Muscle layer of colon (tissue), 2 donors: ENCODE results near the gene CCDC178.
A peak's percentile ranks its signal among the peaks of the same experiment; 100 is the strongest.

Experiments
- H3K27ac ChIP-seq: one replicate; pipeline ENCODE4 v1.7.0; 2013; ENCODE audit warnings: low read depth, mild to moderate bottlenecking, low read length, moderate library complexity
- H3K27me3 ChIP-seq, 2 donors: one replicate each; pipeline ENCODE4 v1.7.0; 2013; ENCODE audit warnings: low read length in 2 of 2, mild to moderate bottlenecking in 2 of 2; ENCODE audit not compliant: insufficient read depth in 2 of 2, control insufficient read depth in 1 of 2
- H3K36me3 ChIP-seq: one replicate; pipeline ENCODE4 v1.7.0; 2013; ENCODE audit warnings: mild to moderate bottlenecking, low read length; ENCODE audit not compliant: insufficient read depth
- H3K4me1 ChIP-seq: one replicate; pipeline ENCODE4 v1.7.0; 2013; ENCODE audit warnings: mild to moderate bottlenecking, low read length; ENCODE audit not compliant: insufficient read depth
- H3K4me3 ChIP-seq, 2 donors: one replicate each; pipeline ENCODE4 v1.7.0; 2013; ENCODE audit warnings: low read length in 2 of 2, low read depth in 1 of 2, mild to moderate bottlenecking in 1 of 2, moderate library complexity in 1 of 2
- H3K9ac ChIP-seq: one replicate; pipeline ENCODE4 v1.7.0; 2013; ENCODE audit warnings: low read length
- H3K9me3 ChIP-seq: one replicate; pipeline ENCODE4 v1.7.0; 2013; ENCODE audit warnings: mild to moderate bottlenecking, low read length
- donor health status: abdominal sarcoma.
- donor health status: Adenocarcinoma of cecum.

The CCDC178 gene

GRCh38 chr18:33440060-33441043 lies at the start of gene CCDC178:
Gene CCDC178, minus strand, starts transcription at chr18:33440721. Its CDS starts 28,633 bp downstream, at chr18:33412088.
- Histone ChIP-seq H3K4me3 (peak within 1 kb of the TSS; percentile 39 to 53), H3K36me3 (no peaks in the 10 kb centered on the region), H3K27ac (no peak within 1 kb of the TSS), H3K9me3 (no peaks in the 10 kb centered on the region), H3K27me3 (no peaks in the 10 kb centered on the region), H3K9ac (no peak within 1 kb of the TSS), H3K4me1 (peaks cover 4% of the 10 kb centered on the region)

GRCh38 chr18:33483908-33484307 lies 43.4 kb upstream of the CCDC178 start:
- no peaks in the 10 kb centered on the region for H3K4me1 ChIP-seq
- H3K27ac ChIP-seq, result no peak overlapping the region
- no peaks in the 10 kb centered on the region for H3K27me3 ChIP-seq
- no peaks in the 10 kb centered on the region for H3K9me3 ChIP-seq
- no peak overlapping the region for H3K4me3 ChIP-seq
- H3K9ac ChIP-seq, result no peak overlapping the region
- no peaks in the 10 kb centered on the region for H3K36me3 ChIP-seq

GRCh38 chr18:33472509-33472908 lies 32.0 kb upstream of the CCDC178 start:
- Histone ChIP-seq H3K27ac (no peak overlapping the region), H3K36me3 (no peaks in the 10 kb centered on the region), H3K4me1 (no peaks in the 10 kb centered on the region), H3K4me3 (no peak overlapping the region), H3K9ac (no peak overlapping the region), H3K27me3 (no peaks in the 10 kb centered on the region), H3K9me3 (no peaks in the 10 kb centered on the region)

GRCh38 chr18:33470216-33470615 lies 29.7 kb upstream of the CCDC178 start:
- Histone ChIP-seq H3K27me3 (no peaks in the 10 kb centered on the region), H3K9me3 (no peaks in the 10 kb centered on the region), H3K9ac (no peak overlapping the region), H3K4me1 (no peaks in the 10 kb centered on the region), H3K27ac (no peak overlapping the region), H3K36me3 (no peaks in the 10 kb centered on the region), H3K4me3 (no peak overlapping the region)

GRCh38 chr18:33469699-33470098 lies 29.2 kb upstream of the CCDC178 start:
- Histone ChIP-seq H3K27me3 (no peaks in the 10 kb centered on the region), H3K9ac (no peak overlapping the region), H3K36me3 (no peaks in the 10 kb centered on the region), H3K4me1 (no peaks in the 10 kb centered on the region), H3K9me3 (no peaks in the 10 kb centered on the region), H3K4me3 (no peak overlapping the region), H3K27ac (no peak overlapping the region)

GRCh38 chr18:33467531-33467930 lies 27.0 kb upstream of the CCDC178 start:
- no peaks in the 10 kb centered on the region for H3K27me3 ChIP-seq

GRCh38 chr18:33466822-33467221 lies 26.3 kb upstream of the CCDC178 start:
- no peak overlapping the region for H3K27ac ChIP-seq
- H3K27me3 ChIP-seq, result no peaks in the 10 kb centered on the region
- H3K36me3 ChIP-seq, result no peaks in the 10 kb centered on the region
- H3K9ac ChIP-seq, result no peak overlapping the region
- no peak overlapping the region for H3K4me3 ChIP-seq
- H3K4me1 ChIP-seq, result no peaks in the 10 kb centered on the region
- H3K9me3 ChIP-seq, result no peaks in the 10 kb centered on the region

More at GRCh38 chr18:33467531-33467930, 27.0 kb upstream of the CCDC178 start:
- no peak overlapping the region for H3K4me3 ChIP-seq
- no peaks in the 10 kb centered on the region for H3K36me3 ChIP-seq
- no peaks in the 10 kb centered on the region for H3K4me1 ChIP-seq
- H3K9ac ChIP-seq, result no peak overlapping the region
- no peak overlapping the region for H3K27ac ChIP-seq
- H3K9me3 ChIP-seq, result no peaks in the 10 kb centered on the region

- Histone ChIP-seq H3K36me3 (no peaks in the 10 kb centered on the region), H3K4me3 (no peak overlapping the region), H3K9me3 (no peaks in the 10 kb centered on the region), H3K4me1 (no peaks in the 10 kb centered on the region), H3K27me3 (no peaks in the 10 kb centered on the region), H3K9ac (no peak overlapping the region), H3K27ac (no peak overlapping the region)
Observed at GRCh38 chr18:33460681-33461080, 20.2 kb upstream of the CCDC178 start.

- H3K27ac ChIP-seq, result no peak overlapping the region
- H3K9ac ChIP-seq, result no peak overlapping the region
- H3K4me1 ChIP-seq, result no peaks in the 10 kb centered on the region
- no peaks in the 10 kb centered on the region for H3K9me3 ChIP-seq
- no peak overlapping the region for H3K4me3 ChIP-seq
- no peaks in the 10 kb centered on the region for H3K27me3 ChIP-seq
- H3K36me3 ChIP-seq, result no peaks in the 10 kb centered on the region
Observed at GRCh38 chr18:33459612-33460011, 19.1 kb upstream of the CCDC178 start.

- no peak overlapping the region for H3K4me3 ChIP-seq
- H3K27ac ChIP-seq, result no peak overlapping the region
- H3K4me1 ChIP-seq, result no peaks in the 10 kb centered on the region
- H3K36me3 ChIP-seq, result no peaks in the 10 kb centered on the region
- no peak overlapping the region for H3K9ac ChIP-seq
- no peaks in the 10 kb centered on the region for H3K27me3 ChIP-seq
- no peaks in the 10 kb centered on the region for H3K9me3 ChIP-seq
Observed at GRCh38 chr18:33446604-33447003, 6.1 kb upstream of the CCDC178 start.

- H3K9me3 ChIP-seq, result no peaks in the 10 kb centered on the region
- H3K36me3 ChIP-seq, result no peaks in the 10 kb centered on the region
- peaks cover 2% of the 10 kb centered on the region for H3K4me1 ChIP-seq
- no peak overlapping the region for H3K27ac ChIP-seq
- H3K9ac ChIP-seq, result no peak overlapping the region
- no peak overlapping the region for H3K4me3 ChIP-seq
- H3K27me3 ChIP-seq, result no peaks in the 10 kb centered on the region
Observed at GRCh38 chr18:33444709-33445108, 4.2 kb upstream of the CCDC178 start.

GRCh38 chr18:33432857-33433256 lies 7.7 kb downstream of the CCDC178 start:
- Histone ChIP-seq H3K9me3 (no peaks in the 10 kb centered on the region), H3K4me1 (no peaks in the 10 kb centered on the region), H3K36me3 (no peaks in the 10 kb centered on the region), H3K27ac (no peak overlapping the region), H3K27me3 (no peaks in the 10 kb centered on the region), H3K4me3 (no peak overlapping the region), H3K9ac (no peak overlapping the region)
